ENCODE measurements around the gene B4GALNT3.

DNA sequence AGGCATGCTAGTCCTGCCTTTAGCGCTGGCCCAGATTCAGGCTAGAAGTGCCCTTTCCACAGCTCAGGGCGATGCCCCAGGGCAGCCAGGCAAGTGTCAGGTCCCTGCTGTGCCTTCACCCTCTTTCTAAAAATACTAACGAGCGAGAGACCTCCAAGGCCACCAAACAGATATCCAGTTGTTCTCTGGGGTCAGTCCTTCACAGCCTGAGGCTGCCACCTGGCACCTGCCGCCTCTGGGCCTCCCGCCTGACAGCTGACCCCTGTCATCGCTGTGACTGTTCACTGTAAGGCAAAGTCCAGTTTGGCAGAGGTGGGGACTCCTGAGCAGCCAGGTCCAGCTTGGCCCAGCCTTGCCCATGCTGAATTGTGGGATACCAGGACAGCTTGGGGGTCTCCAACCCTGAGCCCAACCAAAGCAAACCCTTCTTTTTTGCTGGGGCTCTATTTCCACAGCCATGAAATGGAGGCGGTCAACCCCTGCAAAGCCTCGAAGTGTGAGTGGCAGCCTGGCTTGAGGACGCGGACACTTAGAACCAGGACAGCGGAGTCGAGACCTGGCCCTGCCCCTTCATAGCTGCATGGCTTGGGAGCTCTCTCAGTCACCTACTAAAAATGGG lies 123.6 kb downstream of the B4GALNT3 start:
- no peak for TF ChIP-seq CTCF (IDR thresholded peaks at IDR 0.05)
- no peak for TF ChIP-seq POLR2A (IDR thresholded peaks at IDR 0.05)
